ENCODE results near the gene TOX2.
"Not testable (repeated sequence)": the region's sequence is repeated elsewhere in the genome, so short reads cannot be mapped to it uniquely, and the experiment has no call there.

The TOX2 gene

DNA sequence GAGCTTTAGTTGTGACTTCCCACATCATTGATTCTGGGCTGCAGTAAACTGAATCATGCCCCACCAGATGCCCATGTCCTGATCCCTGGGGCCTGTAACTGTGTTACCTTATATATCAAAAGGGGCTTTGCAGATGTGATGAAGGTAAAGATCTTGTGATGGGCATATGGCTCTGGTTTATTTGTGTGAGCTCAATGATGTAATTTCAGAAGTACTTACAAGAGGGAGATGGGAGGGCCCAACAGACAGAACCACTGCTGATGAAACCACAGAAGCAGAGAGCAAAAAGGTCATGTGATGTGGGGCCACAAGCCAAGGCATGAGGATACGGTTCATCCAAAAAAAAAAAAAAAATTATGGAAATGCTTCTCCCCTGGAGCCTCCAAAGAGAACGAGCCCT, 118.7 kb downstream of the TOX2 start:
- DNase-seq (ENCODE audit: low spot score), result no peak

DNA sequence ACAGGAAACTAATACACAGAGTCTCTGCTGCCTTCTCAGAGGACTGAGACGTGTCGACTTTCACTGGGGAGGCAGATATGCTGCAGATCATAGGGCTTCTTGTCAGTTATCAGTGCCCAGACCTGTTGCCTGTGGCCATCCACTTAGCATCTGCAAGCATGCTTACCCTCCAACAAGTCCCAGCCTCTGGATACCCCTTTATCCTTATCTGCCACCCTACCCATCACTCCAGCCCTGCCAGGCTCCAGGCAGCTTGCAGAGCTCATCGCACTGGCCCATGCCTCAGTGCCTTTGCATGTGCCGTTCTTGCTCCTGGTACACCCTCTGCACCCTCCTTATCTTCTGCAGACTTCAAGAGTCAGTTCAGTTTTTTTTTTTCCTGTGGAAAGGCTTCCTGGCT, 119.2 kb downstream of the TOX2 start:
- no peak for DNase-seq (ENCODE audit: low spot score)

DNA sequence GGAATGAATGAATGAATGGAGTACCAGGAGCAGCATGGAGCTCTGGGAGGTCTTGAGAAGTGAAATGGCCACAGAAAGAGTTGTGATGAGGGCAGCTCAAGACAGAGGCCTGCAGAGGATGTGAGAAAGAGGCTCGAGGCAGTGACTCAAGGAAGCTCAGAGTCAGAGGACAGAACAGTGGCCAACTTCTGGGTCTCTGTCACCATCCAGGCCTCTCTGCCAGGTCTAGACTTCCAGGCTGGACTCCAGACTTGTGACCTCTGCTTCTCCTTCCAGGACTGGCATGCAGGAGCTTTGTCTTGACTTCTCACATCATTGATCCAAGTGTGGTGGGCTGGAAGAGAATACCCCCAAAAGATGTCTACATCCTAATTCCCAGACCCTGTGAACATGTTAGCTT, 119.8 kb downstream of the TOX2 start:
- DNase-seq (ENCODE audit: low spot score), result no peak

DNA sequence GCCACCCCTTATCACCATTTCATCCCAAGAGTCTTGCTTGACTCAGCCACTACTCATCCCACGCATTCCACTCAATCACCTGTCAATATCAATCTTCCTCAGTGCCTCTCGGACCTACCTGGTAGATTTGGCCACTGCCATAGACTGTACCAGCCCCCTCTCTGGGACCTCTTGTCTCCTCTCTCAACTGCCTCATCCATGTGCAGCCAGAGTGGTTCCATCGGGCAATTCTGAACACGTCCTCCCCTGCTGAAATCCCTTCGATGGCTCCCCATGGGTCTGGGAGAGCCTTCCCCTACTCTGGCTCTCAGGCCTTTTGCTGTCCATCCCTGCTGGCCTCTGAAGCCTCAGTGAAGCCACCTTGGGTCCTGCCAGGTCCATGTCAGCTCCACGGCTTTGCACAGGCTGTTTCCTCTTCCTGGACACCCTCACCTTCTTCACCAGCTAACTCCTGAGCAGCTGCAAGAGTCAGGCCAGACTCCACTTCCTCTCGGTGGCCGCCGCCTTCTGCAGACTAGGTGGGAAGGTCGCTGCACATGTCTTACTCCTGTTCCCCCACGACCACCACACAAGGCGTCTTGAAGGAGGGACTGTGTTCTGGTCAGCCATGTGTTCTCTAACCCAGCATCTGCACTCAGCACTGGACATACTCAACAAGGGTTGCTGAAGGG, 120.4 kb downstream of the TOX2 start:
- no peak for DNase-seq (ENCODE audit: low spot score)

DNA sequence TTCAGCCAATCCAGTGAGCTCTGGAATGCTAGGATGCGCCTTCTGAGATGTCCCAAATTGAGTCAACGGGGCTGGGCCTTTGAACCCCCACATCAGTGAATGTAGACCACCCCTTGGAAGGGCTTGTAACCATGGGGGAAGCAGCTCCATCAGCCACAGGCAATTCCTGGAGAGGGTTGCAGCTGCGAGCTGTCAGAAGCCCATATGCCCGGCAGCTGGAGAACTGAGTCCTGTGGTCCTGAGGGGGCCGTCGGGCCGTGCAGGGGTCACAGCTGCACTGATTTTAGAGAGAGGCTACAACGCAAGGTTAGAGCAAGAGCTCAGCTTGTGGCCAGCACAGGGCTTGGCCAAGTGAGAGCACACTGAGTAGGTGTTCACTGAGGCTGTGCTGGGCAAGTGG, 121.3 kb downstream of the TOX2 start:
- DNase-seq (ENCODE audit: low spot score), result no peak

DNA sequence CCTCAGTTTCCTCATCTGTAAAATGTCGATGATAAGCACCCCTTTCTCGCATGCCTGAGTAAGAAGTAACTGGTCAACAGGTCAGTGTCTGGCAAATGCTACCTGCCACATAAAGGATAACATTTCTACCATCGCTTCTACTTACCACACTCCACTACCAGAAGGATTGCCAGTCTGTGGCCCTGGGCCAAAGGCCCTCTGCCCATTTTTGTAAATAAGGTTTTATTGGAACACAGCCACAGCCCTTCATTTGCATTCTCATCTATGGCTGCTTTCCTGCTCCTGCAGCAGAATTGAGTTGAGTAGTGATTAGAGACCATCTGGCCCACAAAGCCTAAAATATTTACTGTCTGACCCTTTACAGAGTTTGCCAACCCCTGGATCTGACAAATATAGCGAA, 121.8 kb downstream of the TOX2 start:
- no peak for DNase-seq (ENCODE audit: low spot score)

DNA sequence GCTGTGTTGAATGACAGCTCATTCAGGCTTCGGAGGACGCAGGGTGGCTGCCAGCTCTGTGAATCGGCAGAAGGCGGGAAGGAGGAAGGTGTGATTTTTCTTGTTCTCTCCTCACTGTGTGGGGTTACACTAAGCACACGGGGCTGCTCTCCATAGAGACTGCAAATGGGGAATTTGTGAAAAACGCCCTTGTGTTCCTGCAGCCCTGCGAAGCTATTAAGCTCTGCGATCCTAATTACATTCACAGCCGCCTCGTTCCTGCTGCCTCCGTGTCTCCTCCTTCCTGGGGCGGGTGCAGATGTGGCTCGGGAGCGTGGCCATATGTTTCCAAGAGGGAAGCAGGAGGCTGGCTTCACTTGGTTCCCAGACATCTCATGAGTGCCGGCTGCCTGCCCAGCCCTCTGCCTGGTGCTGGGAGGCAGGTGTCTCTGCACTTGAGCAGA, 124.0 kb downstream of the TOX2 start:
- DNase-seq (ENCODE audit: low spot score), result no peak

DNA sequence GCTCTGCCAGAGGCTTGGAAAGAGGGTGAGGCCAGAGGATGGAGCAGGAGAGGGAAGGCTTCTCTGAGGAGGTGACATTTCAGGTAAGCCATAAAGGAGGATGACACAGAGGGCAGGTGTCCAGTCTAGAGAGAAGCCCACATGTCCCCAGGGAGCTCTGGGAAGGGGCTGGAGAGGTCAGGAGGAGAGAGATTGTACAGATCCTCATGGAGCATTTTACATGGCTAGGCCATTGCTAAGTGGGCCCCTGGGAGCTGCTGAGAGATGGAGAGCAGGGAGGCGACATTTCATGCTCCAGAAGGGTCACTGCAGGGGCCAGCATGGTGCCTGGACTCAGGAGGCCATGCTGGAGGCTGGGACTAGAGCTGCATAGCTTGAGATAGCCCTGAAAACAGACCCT, 124.5 kb downstream of the TOX2 start:
- no peak for DNase-seq (ENCODE audit: low spot score)

DNA sequence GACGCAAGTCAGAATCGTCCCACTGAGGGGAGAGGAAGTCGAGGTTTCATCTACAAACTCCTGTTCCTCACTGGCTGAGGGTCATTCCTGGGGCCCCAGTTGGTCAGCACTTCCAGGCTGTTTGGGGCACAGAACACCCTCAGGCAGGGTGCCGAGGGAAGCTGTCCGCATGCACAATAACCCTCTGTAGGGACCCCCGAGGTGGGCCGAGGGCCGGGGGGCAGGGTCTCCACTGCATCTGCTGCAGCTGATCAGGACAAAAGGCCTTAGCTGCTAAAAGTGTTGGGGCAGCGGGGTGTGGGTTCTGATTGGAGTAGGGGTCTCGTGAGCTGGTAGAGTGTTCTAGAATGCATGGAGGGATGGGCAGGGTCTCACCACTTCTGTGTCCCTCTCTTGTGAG, 125.1 kb downstream of the TOX2 start:
- no peak for DNase-seq (ENCODE audit: low spot score)

DNA sequence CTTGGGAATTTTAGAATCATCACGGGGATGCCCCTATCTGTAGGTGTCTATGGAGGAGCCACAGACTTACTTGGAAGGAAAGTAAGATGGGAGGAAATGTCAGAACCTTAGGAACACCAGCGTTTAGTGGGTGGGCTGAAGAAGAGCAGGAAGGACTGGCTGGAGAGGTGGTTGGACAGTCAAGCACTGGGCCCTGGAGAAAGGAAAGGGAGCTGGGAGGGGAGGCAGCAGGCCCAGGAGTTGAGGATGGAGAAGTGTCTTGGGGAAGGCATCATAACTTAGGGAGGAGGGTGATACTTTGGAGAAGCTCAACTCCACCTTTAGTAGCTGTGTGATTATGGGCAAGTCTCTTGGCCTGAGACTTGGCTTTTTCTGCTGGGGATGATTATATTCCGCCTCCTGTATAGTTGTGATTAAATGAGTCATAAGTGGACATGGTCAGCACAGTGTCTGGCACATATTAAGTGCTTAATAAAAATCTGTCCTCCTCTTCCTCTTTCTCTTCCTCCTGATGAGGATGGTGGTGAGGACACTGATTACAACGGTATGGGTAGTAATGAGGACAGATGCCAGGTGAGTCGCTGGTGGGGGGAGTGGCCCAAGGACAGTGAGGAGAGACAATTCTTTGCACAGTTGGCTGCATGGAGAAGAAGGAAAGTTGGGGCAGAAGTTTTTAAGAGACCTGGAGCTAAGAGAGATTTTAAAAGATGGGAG, 125.7 kb downstream of the TOX2 start:
- no peak for DNase-seq (ENCODE audit: low spot score)

DNA sequence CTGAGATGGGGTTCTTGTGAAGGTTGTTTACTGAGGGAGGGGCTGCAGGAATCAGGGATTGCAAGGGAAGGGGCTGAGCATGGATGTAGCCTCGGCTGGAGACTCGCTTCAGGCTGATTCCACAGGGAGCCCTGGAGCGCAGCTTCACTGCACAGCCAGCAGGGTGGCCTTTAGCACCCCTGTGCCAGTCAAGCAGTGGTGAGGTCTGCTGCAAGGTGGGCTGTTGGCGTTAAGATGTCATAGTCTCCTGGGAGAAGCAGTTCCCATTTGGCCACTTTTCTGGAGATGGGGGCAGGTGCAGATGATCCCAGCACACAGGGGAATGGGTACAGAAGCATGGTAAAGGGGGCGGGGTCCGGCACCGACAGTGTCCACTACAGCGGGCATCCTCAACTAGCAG, 126.3 kb downstream of the TOX2 start:
- DNase-seq (ENCODE audit: low spot score), result no peak

DNA sequence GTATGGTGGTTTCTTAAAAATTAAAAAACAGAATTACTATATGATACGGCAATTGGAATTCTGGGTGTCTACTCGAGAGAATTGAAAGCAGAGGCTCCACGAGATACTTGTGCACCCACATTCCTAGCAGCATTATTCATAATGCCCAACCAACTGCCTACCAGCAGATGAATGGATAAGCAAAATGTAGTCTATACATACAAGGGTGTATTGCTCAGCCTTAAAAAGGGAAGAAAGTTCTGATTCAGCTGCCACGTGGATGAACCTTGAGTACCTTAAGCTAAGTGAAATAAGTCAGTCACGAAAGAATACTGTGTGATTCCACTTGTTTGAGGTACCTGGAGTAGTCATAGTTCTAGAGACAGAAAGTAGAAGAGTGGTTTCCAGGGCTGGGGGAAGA, 130.1 kb downstream of the TOX2 start:
- DNase-seq (ENCODE audit: low spot score), result not testable (repeated sequence)

DNA sequence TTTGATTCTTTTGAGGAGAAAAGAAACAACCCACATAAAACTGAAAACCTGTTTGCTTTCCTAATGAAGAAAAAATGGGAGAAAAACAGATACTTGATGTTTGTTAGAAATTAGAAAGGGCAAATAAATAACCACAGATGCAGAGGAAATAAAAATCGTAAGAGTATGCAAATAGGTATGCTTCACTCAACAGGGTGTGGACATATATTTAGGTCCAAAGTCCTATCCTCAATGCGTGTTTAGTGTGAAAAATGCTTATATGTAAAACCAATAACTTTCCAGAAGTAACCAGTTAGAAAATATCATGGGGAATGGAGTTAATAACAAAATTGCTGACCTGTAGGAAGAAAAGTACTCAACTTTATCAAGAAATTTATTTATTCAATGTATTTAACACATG, 135.7 kb downstream of the TOX2 start:
- no peak for DNase-seq (ENCODE audit: low spot score)

DNA sequence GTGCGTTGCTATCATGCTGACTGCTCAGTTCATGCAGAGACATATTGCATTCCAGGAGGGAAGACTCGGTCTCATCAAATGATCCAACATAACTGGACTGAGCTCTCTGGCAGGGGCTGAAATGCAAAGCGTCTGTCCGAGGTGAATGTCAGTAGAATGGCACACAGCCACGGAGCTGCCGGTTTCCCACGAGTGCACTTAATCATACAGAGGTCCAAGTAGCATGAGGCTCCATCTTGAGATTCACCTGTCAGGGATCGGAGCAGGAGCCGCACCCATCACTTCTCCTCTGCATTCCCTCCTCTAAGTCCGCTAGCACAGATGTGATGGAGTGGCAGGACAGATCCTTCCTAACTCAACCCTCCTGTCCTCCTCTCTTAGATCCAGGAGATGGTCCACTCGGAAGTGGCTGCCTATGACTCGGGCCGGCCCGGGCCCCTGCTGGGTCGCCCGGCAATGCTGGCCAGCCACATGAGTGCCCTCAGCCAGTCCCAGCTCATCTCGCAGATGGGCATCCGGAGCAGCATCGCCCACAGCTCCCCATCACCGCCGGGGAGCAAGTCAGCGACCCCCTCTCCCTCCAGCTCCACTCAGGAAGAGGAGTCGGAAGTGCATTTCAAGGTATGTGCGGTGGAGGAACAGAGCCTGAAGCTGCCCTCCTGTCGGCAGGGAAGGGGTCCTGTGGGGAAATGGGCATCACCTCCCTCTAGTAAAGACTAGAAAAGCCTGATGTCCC, 136.4 kb downstream of the TOX2 start:
- DNase-seq (ENCODE audit: low spot score), result no peak

DNA sequence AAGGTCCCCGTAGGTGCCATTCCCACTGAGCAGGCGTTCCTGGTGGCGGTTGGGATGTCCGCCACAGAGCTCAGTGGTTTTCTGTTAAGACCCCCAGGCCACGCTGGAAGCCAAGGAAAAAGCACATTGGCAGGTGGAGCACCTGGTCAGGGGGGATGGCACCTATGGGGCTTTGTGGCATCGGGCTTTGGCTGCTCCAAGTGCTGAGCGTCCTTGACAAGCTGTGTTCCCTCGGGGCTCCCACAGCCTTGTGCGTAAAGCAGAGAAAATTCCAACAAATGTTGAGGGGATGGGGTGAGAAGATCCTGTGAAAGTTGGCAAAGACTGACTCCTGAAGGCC, 137.0 kb downstream of the TOX2 start:
- no peak for DNase-seq (ENCODE audit: low spot score)

DNA sequence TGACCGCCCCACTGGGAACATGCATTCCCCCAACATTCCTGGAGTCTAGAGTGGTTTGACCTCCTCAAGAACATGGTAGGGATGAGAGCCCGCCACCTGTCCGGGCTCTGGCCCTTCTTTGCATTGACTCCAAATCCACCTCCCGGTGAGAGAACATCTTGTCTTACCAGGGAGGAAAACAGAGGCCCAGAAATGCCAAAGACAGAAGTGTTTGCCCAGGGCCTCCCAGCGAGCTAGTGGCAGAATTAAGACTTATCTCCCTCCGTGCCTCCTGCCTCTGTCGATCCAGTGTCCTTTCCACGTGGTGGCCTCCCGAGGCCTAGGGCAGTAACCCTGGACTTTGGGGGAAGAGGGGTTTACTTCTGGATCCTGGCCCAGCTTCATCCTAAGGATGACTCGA, 137.5 kb downstream of the TOX2 start:
- DNase-seq (ENCODE audit: low spot score), result no peak

DNA sequence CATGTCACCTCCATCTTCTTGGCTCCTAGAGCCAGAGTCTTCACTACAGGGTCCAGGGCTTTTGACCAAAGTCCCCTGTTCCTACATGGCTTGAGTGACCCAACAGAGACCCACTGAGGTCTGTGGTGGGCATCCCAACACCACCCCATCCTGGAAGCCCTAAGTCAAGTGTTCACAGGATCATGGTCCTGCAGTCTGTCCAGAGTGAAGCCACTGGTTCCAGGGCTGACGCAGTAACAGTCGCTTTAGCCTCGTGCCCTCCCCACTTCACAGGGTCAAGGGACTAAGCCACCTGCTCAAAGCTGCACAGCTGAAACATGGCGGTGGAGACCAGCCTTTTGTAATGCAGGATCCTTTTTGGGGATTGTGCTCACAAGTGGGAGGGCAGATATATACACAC, 138.4 kb downstream of the TOX2 start:
- DNase-seq (ENCODE audit: low spot score), result no peak

DNA sequence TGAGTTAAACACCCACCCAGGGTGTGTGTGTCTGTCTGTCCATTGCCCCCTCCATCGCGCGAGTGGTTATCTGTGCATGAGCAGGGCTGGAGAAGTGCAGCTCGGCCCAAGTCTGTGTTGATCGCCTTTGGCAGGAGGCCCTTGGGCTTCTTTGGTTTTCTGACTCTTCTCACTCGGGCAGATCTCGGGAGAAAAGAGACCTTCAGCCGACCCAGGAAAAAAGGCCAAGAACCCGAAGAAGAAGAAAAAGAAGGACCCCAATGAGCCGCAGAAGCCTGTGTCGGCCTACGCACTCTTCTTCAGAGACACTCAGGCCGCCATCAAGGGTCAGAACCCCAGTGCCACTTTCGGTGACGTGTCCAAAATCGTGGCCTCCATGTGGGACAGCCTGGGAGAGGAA, 139.5 kb downstream of the TOX2 start:
- no peak for DNase-seq (ENCODE audit: low spot score)

DNA sequence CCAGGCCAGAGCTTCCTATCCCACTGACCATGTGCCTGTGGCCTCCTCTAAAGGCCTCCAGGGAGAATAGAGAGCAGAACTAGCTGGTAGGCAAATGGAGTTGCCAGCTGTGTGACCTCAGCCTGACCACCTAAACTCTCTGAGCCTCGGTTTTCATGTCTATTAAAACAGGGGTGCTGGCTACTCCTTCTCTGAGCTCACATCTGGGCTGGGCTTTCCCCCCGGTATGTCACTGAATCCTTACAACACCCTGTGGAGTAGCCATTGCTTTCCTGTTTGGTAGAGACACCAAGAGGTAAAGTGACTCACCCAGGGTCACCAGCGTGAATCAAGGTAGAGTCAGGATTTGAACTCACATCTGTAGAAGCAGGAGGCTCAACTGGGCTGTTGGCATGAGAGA, 140.2 kb downstream of the TOX2 start:
- DNase-seq (ENCODE audit: low spot score), result no peak

DNA sequence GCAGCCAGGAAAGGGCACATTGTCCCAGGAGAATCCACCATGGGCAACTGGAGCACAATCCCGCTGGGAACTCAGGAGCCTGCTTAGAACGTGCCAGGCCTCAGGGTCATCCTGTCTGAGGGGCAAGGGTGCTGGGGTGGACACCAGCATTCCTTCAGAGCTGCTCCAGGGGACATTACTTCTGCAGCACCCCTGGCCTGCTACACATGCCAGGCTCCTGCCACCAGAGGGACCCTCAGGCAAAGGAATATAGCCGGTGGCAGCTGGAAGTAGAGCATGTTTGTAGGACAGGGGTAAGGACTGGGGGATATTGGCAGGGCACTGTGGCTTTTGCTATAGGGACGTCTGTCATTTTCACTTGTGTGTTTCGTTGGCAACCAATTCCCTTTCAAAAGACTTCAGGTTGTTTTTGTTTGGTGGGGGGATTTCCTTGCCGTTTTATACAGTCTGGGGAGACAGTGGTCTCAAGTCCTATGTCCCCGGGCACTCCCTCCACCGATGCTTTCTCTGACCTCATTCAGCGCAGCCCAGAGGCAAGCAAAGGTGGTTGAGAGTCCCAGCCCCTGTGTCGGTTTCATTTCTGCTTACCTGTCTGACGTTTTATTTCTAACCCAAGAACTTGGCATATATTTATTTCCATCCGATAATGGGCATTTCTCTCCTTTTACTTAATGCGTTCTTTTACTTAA, 141.5 kb downstream of the TOX2 start:
- no peak for DNase-seq (ENCODE audit: low spot score)

DNA sequence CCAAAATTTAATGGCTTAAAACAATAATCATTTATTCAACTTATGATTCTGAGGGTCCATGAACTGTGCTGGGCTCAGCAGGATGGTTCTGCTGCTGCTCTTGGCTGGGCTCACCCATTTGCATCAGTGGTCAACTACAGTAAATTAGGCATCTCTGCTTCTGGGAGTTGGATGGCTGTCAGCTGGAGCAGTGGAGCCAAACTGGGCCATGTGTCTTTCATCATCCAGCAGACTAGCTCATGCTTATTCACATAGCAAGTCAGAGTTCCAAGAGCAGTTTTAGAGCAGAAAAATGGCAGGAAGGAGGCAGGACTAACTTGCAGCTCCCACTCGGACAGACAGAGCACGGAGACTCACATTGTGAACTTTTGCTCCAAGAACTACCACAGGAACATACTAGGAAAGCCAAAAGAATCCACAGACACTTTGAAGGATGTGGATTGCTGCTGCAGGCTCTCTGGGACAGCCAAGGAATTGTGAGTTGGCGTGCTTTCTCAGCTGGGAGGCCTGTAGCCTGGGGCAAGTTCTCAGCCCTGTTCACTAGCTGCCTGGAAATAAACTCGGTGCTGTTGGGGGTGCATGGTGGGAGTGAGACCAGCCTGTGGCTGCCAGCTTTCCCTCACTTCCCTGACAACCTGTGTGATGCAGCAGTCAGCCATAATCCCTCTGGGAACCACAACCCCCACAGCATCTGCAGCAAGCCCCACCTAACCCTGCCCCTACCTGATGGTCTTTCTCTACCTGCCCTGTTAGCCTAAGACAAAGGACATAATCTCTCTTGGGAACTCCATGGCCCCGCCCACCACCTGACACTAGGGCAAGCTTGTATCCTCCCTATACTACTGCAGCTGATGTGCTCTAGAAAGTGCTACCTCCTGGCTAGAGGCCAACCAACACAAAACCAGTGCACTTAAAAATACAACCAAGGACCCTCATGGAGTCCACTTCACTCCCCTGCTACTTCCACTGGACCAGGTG, 143.3 kb downstream of the TOX2 start:
- DNase-seq (ENCODE audit: low spot score), result no peak

Data from left forelimb (tissue), 1 donor.